GM12873 (cell line): ENCODE data around the gene MYEF2.

Experiments used
- TF ChIP-seq, protein P1 (sequence below): IDR thresholded peaks from 2 replicates; pipeline ENCODE4 v1.5.1; 2012; ENCODE audit warnings: low read depth, mild to moderate bottlenecking, moderate library complexity, low read length, control low read depth; ENCODE audit not compliant: insufficient read depth; ENCODE audit errors: missing control alignments

MYEF2 gene, protein sequence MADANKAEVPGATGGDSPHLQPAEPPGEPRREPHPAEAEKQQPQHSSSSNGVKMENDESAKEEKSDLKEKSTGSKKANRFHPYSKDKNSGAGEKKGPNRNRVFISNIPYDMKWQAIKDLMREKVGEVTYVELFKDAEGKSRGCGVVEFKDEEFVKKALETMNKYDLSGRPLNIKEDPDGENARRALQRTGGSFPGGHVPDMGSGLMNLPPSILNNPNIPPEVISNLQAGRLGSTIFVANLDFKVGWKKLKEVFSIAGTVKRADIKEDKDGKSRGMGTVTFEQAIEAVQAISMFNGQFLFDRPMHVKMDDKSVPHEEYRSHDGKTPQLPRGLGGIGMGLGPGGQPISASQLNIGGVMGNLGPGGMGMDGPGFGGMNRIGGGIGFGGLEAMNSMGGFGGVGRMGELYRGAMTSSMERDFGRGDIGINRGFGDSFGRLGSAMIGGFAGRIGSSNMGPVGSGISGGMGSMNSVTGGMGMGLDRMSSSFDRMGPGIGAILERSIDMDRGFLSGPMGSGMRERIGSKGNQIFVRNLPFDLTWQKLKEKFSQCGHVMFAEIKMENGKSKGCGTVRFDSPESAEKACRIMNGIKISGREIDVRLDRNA

DNA sequence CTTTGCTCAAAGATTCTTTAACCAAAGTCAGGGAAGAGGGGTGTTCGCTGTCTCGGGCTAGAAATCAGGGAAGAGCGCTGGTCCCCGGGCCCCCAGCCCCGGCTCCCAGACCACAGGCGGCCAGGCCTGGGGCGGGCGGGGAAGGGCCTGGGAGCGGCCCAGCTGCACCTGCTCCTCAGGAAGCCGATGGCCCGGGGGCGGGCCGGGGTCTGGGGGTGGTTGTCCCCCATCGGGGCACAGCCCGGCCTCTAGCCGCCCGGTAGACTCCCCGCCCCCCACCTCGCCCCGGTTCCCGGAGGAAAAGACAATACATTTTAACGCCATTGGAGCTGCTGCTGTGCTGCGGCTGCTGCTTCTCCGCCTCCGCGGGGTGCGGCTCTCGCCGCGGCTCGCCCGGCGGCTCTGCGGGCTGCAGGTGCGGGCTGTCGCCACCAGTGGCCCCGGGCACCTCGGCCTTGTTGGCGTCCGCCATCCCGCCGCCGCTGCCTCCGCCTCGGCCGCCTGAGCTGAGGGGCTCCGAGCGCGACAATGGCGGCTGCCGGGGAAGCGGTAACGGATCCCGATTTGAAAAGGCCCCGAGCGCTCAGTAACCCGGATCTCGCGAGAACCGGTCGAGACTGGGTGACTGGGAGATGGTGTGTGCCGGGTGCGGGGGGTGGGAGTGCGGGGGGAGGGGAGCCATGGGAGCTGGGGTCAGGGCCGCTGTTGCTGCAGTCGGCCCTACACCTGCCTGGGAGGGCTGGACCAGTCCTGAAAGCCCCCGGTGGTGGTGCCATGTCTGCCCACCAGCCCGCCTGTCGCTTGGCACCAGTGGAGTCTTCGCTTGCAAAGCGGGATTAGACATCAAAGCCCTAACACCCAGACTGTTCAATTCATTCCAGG is at the start of gene MYEF2:
Gene MYEF2, minus strand, starts transcription at position 530 of the 882 bp plus-strand sequence. Its CDS starts 58 bp downstream, at position 472.
- TF ChIP-seq, protein P1, sequence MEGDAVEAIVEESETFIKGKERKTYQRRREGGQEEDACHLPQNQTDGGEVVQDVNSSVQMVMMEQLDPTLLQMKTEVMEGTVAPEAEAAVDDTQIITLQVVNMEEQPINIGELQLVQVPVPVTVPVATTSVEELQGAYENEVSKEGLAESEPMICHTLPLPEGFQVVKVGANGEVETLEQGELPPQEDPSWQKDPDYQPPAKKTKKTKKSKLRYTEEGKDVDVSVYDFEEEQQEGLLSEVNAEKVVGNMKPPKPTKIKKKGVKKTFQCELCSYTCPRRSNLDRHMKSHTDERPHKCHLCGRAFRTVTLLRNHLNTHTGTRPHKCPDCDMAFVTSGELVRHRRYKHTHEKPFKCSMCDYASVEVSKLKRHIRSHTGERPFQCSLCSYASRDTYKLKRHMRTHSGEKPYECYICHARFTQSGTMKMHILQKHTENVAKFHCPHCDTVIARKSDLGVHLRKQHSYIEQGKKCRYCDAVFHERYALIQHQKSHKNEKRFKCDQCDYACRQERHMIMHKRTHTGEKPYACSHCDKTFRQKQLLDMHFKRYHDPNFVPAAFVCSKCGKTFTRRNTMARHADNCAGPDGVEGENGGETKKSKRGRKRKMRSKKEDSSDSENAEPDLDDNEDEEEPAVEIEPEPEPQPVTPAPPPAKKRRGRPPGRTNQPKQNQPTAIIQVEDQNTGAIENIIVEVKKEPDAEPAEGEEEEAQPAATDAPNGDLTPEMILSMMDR: no peak

DNA sequence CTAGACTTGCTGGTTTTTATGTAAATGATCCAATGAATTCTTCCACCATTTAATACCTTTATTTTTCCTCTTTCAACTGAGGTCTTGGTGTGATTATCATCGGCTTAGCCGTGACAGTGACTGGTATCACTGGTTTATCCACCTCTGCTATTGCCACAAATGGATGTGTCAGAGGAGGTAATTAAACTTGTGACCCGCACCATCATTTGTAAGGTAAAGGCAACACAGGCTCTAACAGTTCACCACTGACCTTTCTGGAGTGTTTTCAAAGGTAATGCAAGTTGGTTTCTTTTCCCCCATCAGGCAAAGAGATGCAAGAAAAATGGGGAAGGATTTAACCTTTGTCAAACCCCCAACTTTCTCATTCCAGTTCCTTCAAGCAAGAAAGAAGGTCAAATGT is 47.7 kb upstream of the MYEF2 start:
- TF ChIP-seq, protein P1: no peak

DNA sequence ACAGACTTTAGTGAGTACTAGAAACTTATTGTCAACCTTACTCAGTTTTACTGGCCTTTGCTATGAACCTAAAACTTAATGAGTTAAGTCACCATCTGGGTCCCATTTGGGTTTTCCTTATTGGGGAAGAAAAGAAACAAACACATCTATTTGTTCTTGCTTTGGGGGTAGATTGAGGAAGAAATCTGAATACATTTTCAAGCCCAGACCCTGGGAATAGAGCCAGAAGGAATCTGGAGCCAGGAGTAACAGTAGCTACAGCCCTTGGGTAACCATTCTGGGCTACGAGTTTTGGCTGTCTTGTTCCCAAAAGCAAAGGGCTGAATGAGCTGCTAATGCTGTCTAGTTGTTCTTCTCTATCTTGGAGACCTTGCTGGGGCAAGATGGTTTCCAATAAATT is 44.5 kb upstream of the MYEF2 start:
- TF ChIP-seq, protein P1: no peak

DNA sequence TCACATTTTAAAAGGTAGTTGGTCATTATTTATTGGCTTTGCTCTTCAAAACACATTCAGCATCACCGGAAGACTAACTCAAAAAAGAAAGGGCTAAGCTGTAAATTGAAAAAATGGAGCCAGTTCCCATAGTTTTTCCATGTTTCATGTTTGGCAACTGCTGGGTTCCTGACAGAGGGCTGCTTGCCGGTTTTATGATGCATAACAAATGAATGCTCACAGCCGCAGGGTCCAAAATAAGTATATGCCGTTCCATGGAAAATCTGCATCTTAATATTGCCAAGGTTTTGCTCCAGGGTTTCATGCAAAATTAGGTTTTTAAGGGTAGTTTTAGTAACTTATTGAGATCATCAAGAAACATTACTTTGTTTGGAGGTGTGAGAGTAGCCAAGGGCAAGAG is 43.8 kb upstream of the MYEF2 start:
- TF ChIP-seq, protein P1: no peak

DNA sequence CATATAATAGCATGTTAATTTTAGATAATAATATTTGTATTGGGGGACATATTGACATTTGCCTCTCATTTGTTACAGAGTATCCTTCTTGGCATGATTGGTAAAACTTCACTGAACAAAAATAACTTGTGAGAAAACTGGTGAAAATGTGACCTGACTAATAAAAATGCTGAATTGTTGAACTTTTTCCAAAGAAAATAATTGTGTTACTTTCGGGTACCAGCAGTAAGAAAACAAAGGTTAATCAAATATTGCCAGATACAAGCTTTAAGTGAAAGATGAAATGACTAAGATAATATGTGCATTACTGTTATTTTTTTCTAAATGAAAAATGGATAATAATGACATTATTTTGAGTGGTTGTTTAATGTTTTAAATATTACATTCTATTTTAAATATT is 43.2 kb upstream of the MYEF2 start:
- TF ChIP-seq, protein P1: no peak

DNA sequence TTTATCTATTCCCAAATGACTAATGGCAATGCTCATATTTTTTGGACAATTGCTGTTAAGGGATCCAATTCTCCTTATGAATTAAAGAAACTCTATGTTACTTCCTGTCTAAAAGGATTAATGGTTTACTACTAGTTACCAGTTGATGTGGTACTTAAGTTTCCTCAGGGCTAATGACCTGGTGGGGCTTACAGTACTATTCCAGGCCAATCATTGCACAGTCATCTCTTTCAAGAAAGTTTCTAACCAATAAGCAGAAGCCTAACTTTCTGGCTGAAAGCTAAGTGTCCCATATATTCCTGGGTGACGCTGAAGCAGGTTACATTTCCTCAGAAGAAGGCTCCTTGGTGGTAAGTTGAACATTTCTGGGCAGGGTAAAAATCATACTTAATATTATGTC is 27.9 kb upstream of the MYEF2 start, which contains the start of gene SLC12A1:
Gene SLC12A1, plus strand, starts transcription at position 322 of the 400 bp plus-strand sequence. CDS start 1,418 bp downstream, outside the sequence.
- TF ChIP-seq, protein P1: no peak
